Stimulated activated effector memory CD8-positive, alpha-beta T cell treated with anti-CD3 and anti-CD28 coated beads, Interleukin-12 subunit alpha, Interleukin-12 subunit beta, amount 100 ng/mL, for 72 hours (primary cell): ENCODE measurements around the gene ASF1A.
"Not testable (repeated sequence)": the region's sequence is repeated elsewhere in the genome, so short reads cannot be mapped to it uniquely, and the experiment has no call there.

Experiments used
- ATAC-seq: fragments of 150-1000 bp; cut with Tn5 transposase; 2 replicates; pipeline ENCODE4 v1.10.0; 2021
- DNase-seq, 2 donors: peaks; one replicate each; pipeline ENCODE4 v3.0.0; 2021 to 2022; ENCODE audit warnings: low spot score in 2 of 2
- H3K27ac Mint-ChIP-seq: one replicate; pipeline ENCODE4 v1.8.0; 2022; ENCODE audit warnings: mild to moderate bottlenecking, mixed read lengths
- H3K36me3 Mint-ChIP-seq: one replicate; pipeline ENCODE4 v1.8.0; 2022; ENCODE audit warnings: mild to moderate bottlenecking, mixed read lengths
- H3K4me1 Mint-ChIP-seq: one replicate; pipeline ENCODE4 v1.8.0; 2022; ENCODE audit warnings: mixed read lengths
- H3K4me3 Mint-ChIP-seq: one replicate; pipeline ENCODE4 v1.8.0; 2022; ENCODE audit warnings: mild to moderate bottlenecking, mixed read lengths
- H3K9me3 Mint-ChIP-seq: one replicate; pipeline ENCODE4 v1.8.0; 2022; ENCODE audit warnings: mixed read lengths

ASF1A gene

GRCh38 chr6:118893807-118894424, at the start of gene ASF1A:
Gene ASF1A, plus strand, starts transcription at chr6:118894152. Its CDS starts 262 bp downstream, at chr6:118894414.
- H3K27ac Mint-ChIP-seq = peak within 1 kb of the TSS; percentile 96
- H3K9me3 Mint-ChIP-seq = no peaks in the 10 kb centered on the region
- peaks cover 56% of the 10 kb centered on the region for H3K4me1 Mint-ChIP-seq
- ATAC-seq (peak; percentile 84), DNase-seq (peak; percentile 92 to 96)
- peaks cover 32% of the 10 kb centered on the region for H3K36me3 Mint-ChIP-seq
- H3K4me3 Mint-ChIP-seq = peak within 1 kb of the TSS; percentile 98

GRCh38 chr6:118844915-118845314, 49.0 kb upstream of the ASF1A start:
- Mint-ChIP-seq H3K27ac (peak overlapping the region; percentile 88), H3K36me3 (no peaks in the 10 kb centered on the region), H3K9me3 (no peaks in the 10 kb centered on the region), H3K4me3 (peak overlapping the region; percentile 57), H3K4me1 (peaks cover 32% of the 10 kb centered on the region)
- peak in 1 of 2 donors; percentile 57 for DNase-seq
- ATAC-seq = peak; percentile 92

- ATAC-seq (no peak), DNase-seq (no peak)
- Mint-ChIP-seq H3K36me3 (no peaks in the 10 kb centered on the region), H3K4me1 (peaks cover 5% of the 10 kb centered on the region), H3K9me3 (no peaks in the 10 kb centered on the region), H3K4me3 (no peak overlapping the region), H3K27ac (no peak overlapping the region)
These were observed 40.5 kb upstream of the ASF1A start for GRCh38 chr6:118853408-118853807.

- ATAC-seq (no peak), DNase-seq (no peak)
- Mint-ChIP-seq H3K4me3 (no peak overlapping the region), H3K4me1 (peaks cover 26% of the 10 kb centered on the region), H3K9me3 (no peaks in the 10 kb centered on the region), H3K36me3 (no peaks in the 10 kb centered on the region), H3K27ac (no peak overlapping the region)
These were observed 37.7 kb upstream of the ASF1A start for GRCh38 chr6:118856301-118856700.

GRCh38 chr6:118859517-118860064, 34.4 kb upstream of the ASF1A start:
- no peak for DNase-seq
- no peak overlapping the region for H3K4me3 Mint-ChIP-seq
- H3K27ac Mint-ChIP-seq = no peak overlapping the region
- H3K36me3 Mint-ChIP-seq = no peaks in the 10 kb centered on the region
- no peaks in the 10 kb centered on the region for H3K9me3 Mint-ChIP-seq
- peaks cover 54% of the 10 kb centered on the region for H3K4me1 Mint-ChIP-seq
- ATAC-seq = no peak

- Mint-ChIP-seq H3K9me3 (no peaks in the 10 kb centered on the region), H3K4me3 (no peak overlapping the region), H3K4me1 (peaks cover 61% of the 10 kb centered on the region), H3K27ac (no peak overlapping the region), H3K36me3 (no peaks in the 10 kb centered on the region)
- no peak for DNase-seq
- no peak for ATAC-seq
These were observed 33.6 kb upstream of the ASF1A start for GRCh38 chr6:118860363-118860762.

GRCh38 chr6:118860880-118861279, 33.1 kb upstream of the ASF1A start:
- H3K27ac Mint-ChIP-seq = no peak overlapping the region
- no peak overlapping the region for H3K4me3 Mint-ChIP-seq
- DNase-seq (no peak), ATAC-seq (no peak)
- H3K9me3 Mint-ChIP-seq = no peaks in the 10 kb centered on the region
- H3K36me3 Mint-ChIP-seq = no peaks in the 10 kb centered on the region
- peaks cover 66% of the 10 kb centered on the region for H3K4me1 Mint-ChIP-seq

GRCh38 chr6:118862443-118862842, 31.5 kb upstream of the ASF1A start:
- H3K9me3 Mint-ChIP-seq = no peaks in the 10 kb centered on the region
- DNase-seq (no peak), ATAC-seq (no peak)
- no peaks in the 10 kb centered on the region for H3K36me3 Mint-ChIP-seq
- peaks cover 75% of the 10 kb centered on the region for H3K4me1 Mint-ChIP-seq
- no peak overlapping the region for H3K27ac Mint-ChIP-seq
- H3K4me3 Mint-ChIP-seq = no peak overlapping the region

- peak overlapping the region; percentile 70 for H3K27ac Mint-ChIP-seq
- ATAC-seq = no peak
- peak overlapping the region; percentile 31 for H3K4me3 Mint-ChIP-seq
These were observed 29.4 kb upstream of the ASF1A start for GRCh38 chr6:118864341-118865099.

GRCh38 chr6:118865100-118865391, 28.9 kb upstream of the ASF1A start:
- DNase-seq (no peak), ATAC-seq (no peak)
- H3K4me3 Mint-ChIP-seq = peak overlapping the region; percentile 31
- H3K9me3 Mint-ChIP-seq = no peaks in the 10 kb centered on the region
- H3K27ac Mint-ChIP-seq = peak overlapping the region; percentile 70
- H3K36me3 Mint-ChIP-seq = no peaks in the 10 kb centered on the region
- peaks cover 66% of the 10 kb centered on the region for H3K4me1 Mint-ChIP-seq

More at GRCh38 chr6:118864341-118865099, 29.4 kb upstream of the ASF1A start:
- no peak for DNase-seq
- H3K36me3 Mint-ChIP-seq = no peaks in the 10 kb centered on the region
- H3K9me3 Mint-ChIP-seq = no peaks in the 10 kb centered on the region
- peaks cover 66% of the 10 kb centered on the region for H3K4me1 Mint-ChIP-seq

GRCh38 chr6:118867181-118867580, 26.8 kb upstream of the ASF1A start:
- no peak overlapping the region for H3K27ac Mint-ChIP-seq
- DNase-seq (no peak), ATAC-seq (no peak)
- H3K36me3 Mint-ChIP-seq = no peaks in the 10 kb centered on the region
- H3K4me1 Mint-ChIP-seq = peaks cover 68% of the 10 kb centered on the region
- H3K9me3 Mint-ChIP-seq = no peaks in the 10 kb centered on the region
- H3K4me3 Mint-ChIP-seq = no peak overlapping the region

- not testable (repeated sequence) for DNase-seq, H3K9me3 Mint-ChIP-seq, H3K4me3 Mint-ChIP-seq, H3K27ac Mint-ChIP-seq, ATAC-seq, H3K36me3 Mint-ChIP-seq
- peaks cover 55% of the 10 kb centered on the region for H3K4me1 Mint-ChIP-seq
These were observed 25.1 kb upstream of the ASF1A start for GRCh38 chr6:118868901-118869300.

GRCh38 chr6:118869350-118869749, 24.6 kb upstream of the ASF1A start:
- no peak for ATAC-seq
- Mint-ChIP-seq H3K36me3 (no peaks in the 10 kb centered on the region), H3K9me3 (no peaks in the 10 kb centered on the region), H3K4me3 (no peak overlapping the region), H3K27ac (no peak overlapping the region), H3K4me1 (peaks cover 51% of the 10 kb centered on the region)
- no peak for DNase-seq

GRCh38 chr6:118869894-118870589, 23.9 kb upstream of the ASF1A start:
- Mint-ChIP-seq H3K4me3 (no peak overlapping the region), H3K9me3 (no peaks in the 10 kb centered on the region), H3K36me3 (no peaks in the 10 kb centered on the region), H3K27ac (no peak overlapping the region), H3K4me1 (peaks cover 44% of the 10 kb centered on the region)
- no peak for ATAC-seq
- DNase-seq = no peak

GRCh38 chr6:118871331-118871730, 22.6 kb upstream of the ASF1A start:
- ATAC-seq (no peak), DNase-seq (no peak)
- Mint-ChIP-seq H3K36me3 (no peaks in the 10 kb centered on the region), H3K27ac (no peak overlapping the region), H3K9me3 (no peaks in the 10 kb centered on the region), H3K4me1 (peaks cover 38% of the 10 kb centered on the region), H3K4me3 (no peak overlapping the region)
